Measurements from ENCODE around the gene COMMD1.

COMMD1 gene

DNA sequence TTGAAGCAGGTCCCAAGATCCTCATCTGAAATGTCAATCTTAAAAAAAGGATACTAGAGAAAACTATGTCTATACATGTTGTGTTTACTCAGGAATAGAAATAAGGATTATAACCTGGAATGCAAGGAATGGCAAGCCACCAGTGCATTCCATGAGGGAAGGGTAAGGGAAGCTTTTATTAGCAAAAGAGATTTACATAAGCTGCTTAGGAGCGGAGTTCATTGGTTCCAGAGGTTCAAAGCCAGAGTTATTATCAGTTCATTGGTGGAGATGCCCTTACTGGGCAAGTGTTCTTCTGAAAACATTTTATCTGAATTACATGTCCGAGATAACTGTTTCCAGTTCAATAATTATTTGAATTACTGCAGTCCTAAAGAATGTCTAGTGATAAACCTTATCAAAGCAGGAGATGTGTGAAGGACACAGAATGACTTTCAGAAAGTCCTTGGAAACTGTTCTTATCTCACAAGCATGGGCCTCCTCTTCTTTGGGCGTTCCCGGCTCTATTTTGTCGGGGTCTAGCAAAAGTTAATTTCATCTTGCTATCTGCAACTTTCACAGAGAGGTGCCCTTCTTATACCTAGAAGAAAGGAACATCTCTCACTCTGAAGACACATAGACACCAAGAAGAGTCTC lies 23.5 kb downstream of the COMMD1 start:
- Mint-ChIP-seq H3K36me3 (ENCODE audit: insufficient read depth) (no peaks in the 10 kb centered on the region), H3K27ac (ENCODE audit: low read depth) (no peak overlapping the region), H3K4me3 (no peak overlapping the region), H3K4me1 (peaks cover 6% of the 10 kb centered on the region), H3K9me3 (no peaks in the 10 kb centered on the region), H3K27me3 (no peaks in the 10 kb centered on the region)
- DNase-seq (ENCODE audit: low spot score in 2 of 2) (no peak), ATAC-seq (replicated peaks; ENCODE audit: extremely low read depth, poor library complexity, severe bottlenecking) (no peak)

DNA sequence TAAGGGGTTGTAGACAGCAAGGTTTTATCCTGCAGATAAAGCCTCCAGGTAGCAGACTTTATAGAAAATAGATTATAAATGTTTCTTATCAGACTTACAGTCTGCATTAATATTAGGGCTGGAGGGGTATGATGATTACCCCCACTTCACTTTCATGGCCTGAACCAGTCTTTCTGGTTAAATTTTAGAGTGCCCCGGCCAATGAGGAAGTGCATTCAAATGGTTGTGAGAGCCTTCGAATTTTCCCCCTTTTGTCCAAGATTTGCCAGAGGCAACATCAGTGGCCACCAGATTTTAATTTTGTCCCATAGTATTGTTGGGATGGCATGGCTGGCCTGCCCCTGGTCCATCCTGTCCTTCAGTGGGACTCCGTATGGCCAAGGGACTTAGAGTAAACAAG lies 31.6 kb downstream of the COMMD1 start:
- Mint-ChIP-seq H3K9me3 (no peaks in the 10 kb centered on the region), H3K4me3 (no peak overlapping the region), H3K27me3 (no peaks in the 10 kb centered on the region), H3K4me1 (peaks cover 6% of the 10 kb centered on the region), H3K27ac (ENCODE audit: low read depth) (no peak overlapping the region), H3K36me3 (ENCODE audit: insufficient read depth) (peaks cover 3% of the 10 kb centered on the region)
- DNase-seq (ENCODE audit: low spot score in 2 of 2), result no peak
- ATAC-seq (replicated peaks; ENCODE audit: extremely low read depth, poor library complexity, severe bottlenecking), result no peak

DNA sequence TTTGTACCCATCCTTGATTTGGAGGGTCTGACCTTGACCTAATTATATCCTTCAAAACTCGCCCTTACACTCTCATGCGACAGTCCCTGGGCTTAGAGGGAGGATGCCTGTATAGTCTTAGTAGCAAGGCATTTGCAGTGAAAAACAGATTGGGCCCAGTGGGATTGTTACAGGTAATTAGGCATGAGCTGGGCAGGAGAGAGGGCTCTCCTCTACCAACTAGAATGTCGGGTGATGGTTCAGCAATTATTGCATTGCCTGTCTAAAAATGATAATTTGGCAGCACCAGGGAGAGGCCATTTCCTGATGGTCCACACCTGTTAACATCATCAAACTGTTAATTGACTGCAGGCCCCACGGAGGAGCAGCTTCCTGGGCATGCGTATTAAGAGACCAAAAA lies 32.4 kb downstream of the COMMD1 start:
- Mint-ChIP-seq H3K27ac (ENCODE audit: low read depth) (no peak overlapping the region), H3K4me3 (no peak overlapping the region), H3K9me3 (no peaks in the 10 kb centered on the region), H3K27me3 (no peaks in the 10 kb centered on the region), H3K36me3 (ENCODE audit: insufficient read depth) (peaks cover 3% of the 10 kb centered on the region), H3K4me1 (no peaks in the 10 kb centered on the region)
- no peak for ATAC-seq (replicated peaks; ENCODE audit: extremely low read depth, poor library complexity, severe bottlenecking)
- DNase-seq (ENCODE audit: low spot score in 2 of 2), result no peak

DNA sequence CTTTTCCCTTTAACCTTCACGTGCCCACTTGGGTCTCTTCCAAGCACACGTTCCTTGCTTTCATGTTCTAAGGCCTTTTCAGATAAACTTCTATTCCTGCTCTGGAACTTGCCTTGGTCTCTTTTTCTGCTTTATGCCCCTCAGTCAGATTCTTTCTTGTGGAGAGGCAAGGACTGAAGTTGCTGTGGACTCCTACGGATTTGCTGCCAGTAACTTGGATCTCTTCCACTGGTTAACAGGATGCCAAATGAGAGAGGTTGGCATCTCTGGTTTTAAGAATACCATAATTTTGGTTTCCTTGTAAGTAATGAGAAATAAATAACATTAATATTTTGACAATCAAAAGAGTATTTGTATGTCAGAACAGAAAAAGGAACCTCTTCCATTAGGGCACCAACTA lies 33.0 kb downstream of the COMMD1 start:
- H3K4me1 Mint-ChIP-seq, result no peaks in the 10 kb centered on the region
- ATAC-seq (replicated peaks; ENCODE audit: extremely low read depth, poor library complexity, severe bottlenecking) (no peak), DNase-seq (ENCODE audit: low spot score in 2 of 2) (no peak)
- no peak overlapping the region for H3K4me3 Mint-ChIP-seq
- no peaks in the 10 kb centered on the region for H3K27me3 Mint-ChIP-seq
- no peak overlapping the region for H3K27ac Mint-ChIP-seq (ENCODE audit: low read depth)
- H3K36me3 Mint-ChIP-seq (ENCODE audit: insufficient read depth), result peaks cover 3% of the 10 kb centered on the region
- no peaks in the 10 kb centered on the region for H3K9me3 Mint-ChIP-seq

DNA sequence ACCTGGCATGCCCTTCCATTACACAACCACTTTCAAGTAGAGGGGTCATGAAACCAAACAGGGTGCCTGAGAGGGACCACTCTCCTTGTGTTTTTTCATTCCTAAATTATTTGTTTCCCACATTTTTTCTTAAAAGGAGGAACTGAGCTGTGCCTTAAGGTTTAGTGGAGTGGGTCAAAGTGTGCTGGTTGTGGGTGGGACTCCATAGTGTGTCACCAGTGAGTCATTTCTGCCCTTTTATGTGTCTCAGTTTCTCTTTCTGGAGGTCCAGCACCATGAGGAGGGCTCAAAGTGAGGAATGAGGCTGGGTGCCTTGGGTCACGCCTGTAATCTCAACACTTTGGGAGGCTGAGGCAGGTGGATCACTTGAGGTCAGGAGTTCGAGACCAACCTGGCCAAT lies 37.8 kb downstream of the COMMD1 start:
- no peak overlapping the region for H3K4me3 Mint-ChIP-seq
- no peaks in the 10 kb centered on the region for H3K27me3 Mint-ChIP-seq
- no peak overlapping the region for H3K27ac Mint-ChIP-seq (ENCODE audit: low read depth)
- no peaks in the 10 kb centered on the region for H3K4me1 Mint-ChIP-seq
- ATAC-seq (replicated peaks; ENCODE audit: extremely low read depth, poor library complexity, severe bottlenecking) (no peak), DNase-seq (ENCODE audit: low spot score in 2 of 2) (no peak)
- H3K36me3 Mint-ChIP-seq (ENCODE audit: insufficient read depth), result peaks cover 4% of the 10 kb centered on the region
- H3K9me3 Mint-ChIP-seq, result no peaks in the 10 kb centered on the region

DNA sequence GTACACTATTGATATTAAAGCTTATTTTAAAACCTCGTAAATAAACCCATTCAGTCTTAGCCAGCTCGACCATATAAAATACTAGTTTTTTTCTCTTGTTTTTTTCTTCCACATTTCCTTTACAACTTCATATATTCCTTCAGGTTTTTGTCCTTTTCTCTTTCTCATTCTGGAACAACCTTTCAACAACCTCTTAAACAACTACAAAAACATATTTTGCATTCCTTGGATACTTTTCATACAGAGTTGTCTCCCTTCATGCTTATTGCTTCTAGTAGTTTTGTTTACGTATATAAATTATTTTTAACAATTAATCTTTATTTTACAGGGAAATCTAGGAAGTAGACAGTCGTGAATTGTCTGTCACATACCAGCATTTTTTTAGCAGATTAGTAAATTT lies 41.2 kb downstream of the COMMD1 start:
- H3K4me1 Mint-ChIP-seq, result no peaks in the 10 kb centered on the region
- ATAC-seq (replicated peaks; ENCODE audit: extremely low read depth, poor library complexity, severe bottlenecking) (no peak), DNase-seq (ENCODE audit: low spot score in 2 of 2) (no peak)
- no peaks in the 10 kb centered on the region for H3K9me3 Mint-ChIP-seq
- peaks cover 3% of the 10 kb centered on the region for H3K36me3 Mint-ChIP-seq (ENCODE audit: insufficient read depth)
- no peaks in the 10 kb centered on the region for H3K27me3 Mint-ChIP-seq
- H3K27ac Mint-ChIP-seq (ENCODE audit: low read depth), result no peak overlapping the region
- no peak overlapping the region for H3K4me3 Mint-ChIP-seq

DNA sequence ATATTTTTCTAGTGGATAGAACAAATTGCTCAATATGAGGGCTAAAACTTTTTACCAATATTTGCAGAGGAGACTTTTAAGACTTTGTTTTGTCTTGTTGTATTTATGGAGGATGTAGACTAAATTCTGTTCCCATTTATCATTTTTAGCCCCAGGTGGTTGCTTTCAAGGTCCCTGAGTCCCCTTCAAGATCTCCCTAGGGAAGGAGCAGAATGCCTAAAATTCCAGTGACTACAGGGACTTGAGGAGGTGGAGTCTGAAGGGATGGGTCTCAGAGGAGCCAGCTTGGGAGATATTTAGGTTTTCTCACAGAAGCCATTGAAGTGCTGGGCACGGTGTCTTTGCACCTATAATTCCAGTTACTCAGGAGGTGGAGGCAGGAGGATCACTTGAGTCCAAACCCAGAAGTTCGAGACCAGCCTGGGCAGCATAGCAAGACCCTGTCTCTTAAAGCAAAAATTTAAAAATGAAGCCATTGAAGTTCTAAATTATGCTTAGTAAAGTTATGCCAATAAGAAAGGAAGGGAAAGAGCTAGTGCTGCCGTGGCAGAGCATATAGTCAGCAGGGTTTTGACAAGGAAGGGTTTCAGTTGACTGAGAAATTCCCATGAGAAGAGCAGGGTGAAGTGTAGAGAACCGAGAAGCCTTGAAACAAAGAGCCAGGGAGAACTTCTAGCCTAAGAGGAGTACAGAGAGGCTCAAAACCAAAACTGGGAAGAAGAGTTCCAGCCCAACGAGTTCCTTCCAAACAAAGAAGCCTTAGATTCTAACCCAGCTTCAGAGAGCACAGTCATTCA lies 43.4 kb downstream of the COMMD1 start:
- Mint-ChIP-seq H3K9me3 (no peaks in the 10 kb centered on the region), H3K4me1 (no peaks in the 10 kb centered on the region), H3K36me3 (ENCODE audit: insufficient read depth) (peaks cover 3% of the 10 kb centered on the region), H3K4me3 (no peak overlapping the region), H3K27ac (ENCODE audit: low read depth) (peak overlapping the region; percentile 0), H3K27me3 (no peaks in the 10 kb centered on the region)
- DNase-seq (ENCODE audit: low spot score in 2 of 2), result no peak
- no peak for ATAC-seq (replicated peaks; ENCODE audit: extremely low read depth, poor library complexity, severe bottlenecking)

DNA sequence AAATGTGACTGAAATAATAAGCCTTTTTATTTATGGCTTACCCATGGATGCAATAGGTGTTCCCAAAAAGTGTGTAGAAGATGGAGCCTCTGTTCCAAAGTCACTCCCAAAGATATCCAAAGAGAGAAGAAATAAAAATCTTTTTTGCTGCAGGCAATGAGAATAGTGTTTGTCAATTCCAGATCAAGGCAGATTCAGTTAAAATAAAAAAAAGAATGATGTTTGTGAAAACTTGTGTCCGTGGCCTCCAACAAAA lies 43.9 kb downstream of the COMMD1 start:
- H3K27ac Mint-ChIP-seq (ENCODE audit: low read depth), result no peak overlapping the region
- no peaks in the 10 kb centered on the region for H3K27me3 Mint-ChIP-seq
- ATAC-seq (replicated peaks; ENCODE audit: extremely low read depth, poor library complexity, severe bottlenecking) (no peak), DNase-seq (ENCODE audit: low spot score in 2 of 2) (no peak)
- H3K9me3 Mint-ChIP-seq, result no peaks in the 10 kb centered on the region
- H3K4me3 Mint-ChIP-seq, result no peak overlapping the region
- no peaks in the 10 kb centered on the region for H3K36me3 Mint-ChIP-seq (ENCODE audit: insufficient read depth)
- no peaks in the 10 kb centered on the region for H3K4me1 Mint-ChIP-seq

DNA sequence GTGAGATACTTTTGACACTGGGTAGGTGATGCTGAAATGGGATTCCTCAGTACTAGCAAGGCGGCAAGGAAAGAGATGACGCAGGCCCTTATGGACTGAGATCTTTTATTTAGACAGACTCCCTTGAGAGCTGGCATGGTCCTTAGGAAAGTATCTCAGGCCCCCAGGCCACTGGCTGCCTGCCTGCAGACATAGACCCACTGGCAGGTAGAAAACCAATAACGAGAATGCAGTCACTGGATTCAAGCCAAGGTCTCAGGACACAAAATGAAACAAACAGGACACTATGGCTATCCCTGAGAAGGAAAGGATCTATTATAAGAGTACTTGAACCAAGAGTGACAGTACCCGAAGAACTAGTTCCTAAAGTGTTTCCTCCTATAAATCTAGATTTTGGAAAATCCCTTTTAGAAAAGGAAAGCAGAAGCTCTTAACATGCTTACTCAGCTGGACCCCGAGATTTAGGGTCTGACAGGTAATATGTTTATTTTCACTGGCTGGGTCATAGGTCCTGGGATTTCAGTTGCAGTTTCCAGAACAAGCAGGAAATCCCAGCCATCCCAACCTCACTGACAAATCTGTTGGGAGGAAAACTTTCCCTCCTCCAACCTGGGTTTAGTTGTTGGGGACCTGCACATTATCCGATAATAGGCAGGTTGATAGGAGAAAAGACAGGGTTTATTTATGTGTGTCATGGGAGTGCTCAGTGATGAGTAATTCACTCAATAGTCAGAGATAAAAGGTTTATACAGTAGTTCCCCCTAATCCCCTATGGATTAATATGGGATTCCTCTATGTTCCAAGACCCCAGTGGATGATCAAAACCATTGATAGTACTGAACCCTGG lies 44.5 kb downstream of the COMMD1 start:
- H3K27ac Mint-ChIP-seq (ENCODE audit: low read depth), result no peak overlapping the region
- H3K27me3 Mint-ChIP-seq, result no peaks in the 10 kb centered on the region
- H3K4me3 Mint-ChIP-seq, result no peak overlapping the region
- DNase-seq (ENCODE audit: low spot score in 2 of 2), result no peak
- no peaks in the 10 kb centered on the region for H3K4me1 Mint-ChIP-seq
- H3K9me3 Mint-ChIP-seq, result no peaks in the 10 kb centered on the region
- ATAC-seq (replicated peaks; ENCODE audit: extremely low read depth, poor library complexity, severe bottlenecking), result no peak
- H3K36me3 Mint-ChIP-seq (ENCODE audit: insufficient read depth), result no peaks in the 10 kb centered on the region

DNA sequence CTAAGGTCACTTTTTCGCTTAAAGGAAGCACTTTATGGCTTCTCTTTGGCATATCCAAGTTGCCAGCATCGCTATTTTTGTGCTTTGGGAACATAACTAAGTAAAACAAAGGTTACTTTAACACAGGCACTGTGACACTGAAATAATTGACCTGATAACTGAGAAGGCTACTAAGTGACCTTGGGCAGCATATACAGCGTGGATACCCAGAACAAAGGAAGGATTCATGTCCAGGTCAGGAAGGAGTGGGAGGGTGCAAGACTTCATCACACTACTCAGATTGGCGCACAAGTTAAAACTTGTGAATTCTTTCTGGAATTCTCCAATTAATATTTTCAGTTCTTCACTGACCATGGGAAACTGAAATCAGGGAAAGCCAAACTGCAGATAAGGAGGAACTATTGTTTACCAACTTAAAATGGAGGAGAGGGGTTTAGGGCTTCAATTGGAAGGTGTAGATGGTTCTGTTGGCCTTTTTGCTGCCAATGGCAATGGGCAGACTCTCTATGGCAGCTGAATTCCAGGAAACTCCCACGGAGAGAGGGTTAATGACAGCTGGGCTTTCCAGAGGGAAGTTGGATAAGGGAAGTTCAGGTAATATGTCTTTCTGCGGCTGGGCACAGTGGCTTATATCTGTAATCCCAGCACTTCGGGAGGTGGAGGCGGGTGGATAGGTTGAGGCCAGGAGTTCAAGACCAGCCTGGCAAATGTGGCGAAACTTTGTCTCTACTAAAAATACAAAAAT lies 45.3 kb downstream of the COMMD1 start:
- Mint-ChIP-seq H3K27me3 (no peaks in the 10 kb centered on the region), H3K4me3 (no peak overlapping the region), H3K9me3 (no peaks in the 10 kb centered on the region), H3K4me1 (peaks cover 5% of the 10 kb centered on the region), H3K36me3 (ENCODE audit: insufficient read depth) (peaks cover 1% of the 10 kb centered on the region), H3K27ac (ENCODE audit: low read depth) (no peak overlapping the region)
- DNase-seq (ENCODE audit: low spot score in 2 of 2) (no peak), ATAC-seq (replicated peaks; ENCODE audit: extremely low read depth, poor library complexity, severe bottlenecking) (no peak)

DNA sequence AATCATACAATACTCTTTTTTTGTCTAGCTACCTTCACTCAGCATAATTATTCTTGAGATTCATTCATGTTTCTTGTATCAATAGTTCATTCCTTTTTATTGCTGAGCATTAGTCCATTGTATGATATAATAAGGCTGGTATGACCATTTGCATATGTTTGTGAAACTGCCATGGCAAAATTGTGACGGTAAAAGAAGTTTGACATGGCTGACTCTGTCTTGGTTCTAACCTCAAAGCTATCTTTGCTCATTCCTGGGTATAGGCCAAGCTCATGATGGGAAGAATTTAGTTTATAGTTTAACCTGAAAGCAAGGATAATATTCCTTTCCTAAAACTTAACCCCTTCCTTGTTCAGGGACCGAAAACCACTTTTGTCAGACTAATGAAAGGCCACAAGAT lies 46.4 kb downstream of the COMMD1 start:
- Mint-ChIP-seq H3K27me3 (no peaks in the 10 kb centered on the region), H3K36me3 (ENCODE audit: insufficient read depth) (peaks cover 1% of the 10 kb centered on the region), H3K9me3 (no peaks in the 10 kb centered on the region), H3K27ac (ENCODE audit: low read depth) (no peak overlapping the region), H3K4me3 (no peak overlapping the region), H3K4me1 (peaks cover 5% of the 10 kb centered on the region)
- DNase-seq (ENCODE audit: low spot score in 2 of 2), result no peak
- no peak for ATAC-seq (replicated peaks; ENCODE audit: extremely low read depth, poor library complexity, severe bottlenecking)

DNA sequence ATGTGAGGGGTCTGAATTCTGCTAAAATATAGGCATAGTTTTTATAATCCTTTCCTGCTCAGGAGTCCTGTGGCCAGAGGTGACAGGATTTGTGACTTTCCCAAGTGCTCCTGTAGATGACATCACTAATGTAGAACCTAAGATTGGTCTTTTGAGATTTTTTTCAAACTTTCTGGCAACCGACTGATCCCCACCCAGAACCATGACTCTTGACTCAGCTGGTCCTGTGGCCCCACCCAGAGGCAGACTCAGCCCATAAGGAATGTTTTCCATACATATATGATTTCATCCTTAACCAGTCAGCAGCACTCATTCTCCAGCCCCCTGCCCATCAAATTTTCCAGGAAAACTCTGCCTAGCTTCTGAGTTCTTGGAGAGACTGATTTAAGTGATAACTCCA lies 46.8 kb downstream of the COMMD1 start:
- ATAC-seq (replicated peaks; ENCODE audit: extremely low read depth, poor library complexity, severe bottlenecking), result no peak
- peaks cover 1% of the 10 kb centered on the region for H3K36me3 Mint-ChIP-seq (ENCODE audit: insufficient read depth)
- no peak overlapping the region for H3K4me3 Mint-ChIP-seq
- H3K9me3 Mint-ChIP-seq, result no peaks in the 10 kb centered on the region
- H3K27me3 Mint-ChIP-seq, result no peaks in the 10 kb centered on the region
- no peak overlapping the region for H3K27ac Mint-ChIP-seq (ENCODE audit: low read depth)
- peaks cover 5% of the 10 kb centered on the region for H3K4me1 Mint-ChIP-seq
- DNase-seq (ENCODE audit: low spot score in 2 of 2), result no peak

Measured in central memory CD8-positive, alpha-beta T cell (primary cell).